Liver (tissue), 9 donors: ENCODE data around the gene MARK3. TPM values are rescaled to one million over a fixed set of nuclear protein-coding genes. Genes with fewer than 3 reads are reported as not detected.

ENCODE experiments used
- DNase-seq: peaks from one replicate; pipeline ENCODE4 v3.0.0-alpha.2; 2017; ENCODE audit warnings: low spot score
- H3K27ac ChIP-seq, 2 donors: one replicate each; pipeline ENCODE4 v1.7.0; 2013; ENCODE audit warnings: inconsistent platforms in 2 of 2, low read length in 2 of 2, control low read depth in 1 of 2, low read depth in 1 of 2, mild to moderate bottlenecking in 1 of 2
- H3K27me3 ChIP-seq, 4 donors: one replicate each; pipeline versions ENCODE4 v1.6.1 to v1.7.0; 2013; ENCODE audit warnings: low read length in 3 of 4, inconsistent platforms in 1 of 4, mild to moderate bottlenecking in 1 of 4, moderate library complexity in 1 of 4; ENCODE audit not compliant: control insufficient read depth in 4 of 4, insufficient read depth in 4 of 4
- H3K36me3 ChIP-seq, 4 donors: one replicate each; pipeline versions ENCODE4 v1.6.1 to v1.7.0; 2013; ENCODE audit warnings: low read length in 3 of 4, mild to moderate bottlenecking in 3 of 4, low read depth in 1 of 4, moderate library complexity in 1 of 4; ENCODE audit not compliant: control insufficient read depth in 4 of 4, insufficient read depth in 3 of 4
- H3K4me1 ChIP-seq, 4 donors: one replicate each; pipeline versions ENCODE4 v1.6.1 to v1.7.0; 2013; ENCODE audit warnings: low read length in 3 of 4, mild to moderate bottlenecking in 3 of 4, moderate library complexity in 1 of 4; ENCODE audit not compliant: control insufficient read depth in 4 of 4, insufficient read depth in 4 of 4
- H3K4me3 ChIP-seq, 3 donors: one replicate each; pipeline versions ENCODE4 v1.6.1 to v1.7.0; 2013; ENCODE audit warnings: low read length in 3 of 3, control low read depth in 1 of 3, low read depth in 1 of 3, mild to moderate bottlenecking in 1 of 3
- H3K9ac ChIP-seq, 2 donors: one replicate each; pipeline ENCODE4 v1.7.0; 2013; ENCODE audit warnings: low read length in 2 of 2, mild to moderate bottlenecking in 2 of 2, moderate library complexity in 2 of 2, control low read depth in 1 of 2, low read depth in 1 of 2
- H3K9me3 ChIP-seq, 4 donors: one replicate each; pipeline versions ENCODE4 v1.6.1 to v1.7.0; 2013; ENCODE audit warnings: low read length in 3 of 4; ENCODE audit not compliant: control insufficient read depth in 4 of 4
- FOXA1 ChIP-seq: IDR thresholded peaks from 2 replicates; pipeline ENCODE4 v1.6.1; 2016; ENCODE audit warnings: antibody characterized with exemption
- FOXA2 ChIP-seq: IDR thresholded peaks from 2 replicates; pipeline ENCODE4 v1.6.1; 2016; ENCODE audit warnings: antibody characterized with exemption
- GABPA ChIP-seq, 2 donors: IDR thresholded peaks in 1 of 2; conservative IDR thresholded peaks in 1 of 2; 2 replicates each; pipeline ENCODE4 v1.6.1; 2016; ENCODE audit warnings: antibody characterized with exemption in 2 of 2, mild to moderate bottlenecking in 1 of 2, moderate library complexity in 1 of 2
- HNF4A ChIP-seq, 2 donors: conservative IDR thresholded peaks; 2 replicates each; pipeline ENCODE4 v1.6.1; 2016; ENCODE audit warnings: antibody characterized with exemption in 2 of 2, mild to moderate bottlenecking in 2 of 2
- NR2F2 ChIP-seq: IDR thresholded peaks from 2 replicates; pipeline ENCODE4 v1.6.1; 2016; ENCODE audit warnings: antibody characterized with exemption
- RAD21 ChIP-seq, 2 donors: IDR thresholded peaks; 2 replicates each; pipeline ENCODE4 v1.6.1; 2016; ENCODE audit warnings: antibody characterized with exemption in 2 of 2, mild to moderate bottlenecking in 2 of 2
- SP1 ChIP-seq: IDR thresholded peaks from 2 replicates; pipeline ENCODE4 v1.6.1; 2018; ENCODE audit warnings: antibody characterized with exemption, mild to moderate bottlenecking
- TAF1 ChIP-seq: conservative IDR thresholded peaks from 2 replicates; pipeline ENCODE4 v1.6.1; 2016; ENCODE audit warnings: antibody characterized with exemption, mild to moderate bottlenecking
- YY1 ChIP-seq: IDR thresholded peaks from 2 replicates; pipeline ENCODE4 v1.6.1; 2016; ENCODE audit warnings: antibody characterized with exemption, mild to moderate bottlenecking
- WGBS: extraction: QIAGEN DNeasy Blood & Tissue Kit; methylation state at CpG from one replicate; pipeline ENCODE4 v1.1.7; 2013; 5-methylcytosine and 5-hydroxymethylcytosine counted together
- polyA plus RNA-seq, 2 donors: library from polyadenylated mRNA; stranded (reverse) in 1 of 2; unstranded in 1 of 2; fragments of 200-250 nt in 1 of 2; fragments of >200 nt in 1 of 2; fragmentation: Nextera tagmentation in 1 of 2; extraction: Ambion mirVana in 1 of 2; gene quantifications; one replicate each; pipeline versions ENCODE4 v1.2.1 to v1.2.3, GENCODE V29; 2013 to 2015
- total RNA-seq, 2 donors: library from RNA; depleted of rRNA; stranded (reverse); fragments of >200 nt; gene quantifications; one replicate each; pipeline ENCODE4 v1.2.3, GENCODE V29; 2014
- TF ChIP-seq, protein P1 (sequence below): IDR thresholded peaks from 2 replicates; pipeline ENCODE4 v1.6.1; 2016; ENCODE audit warnings: antibody characterized with exemption
- TF ChIP-seq, protein P2 (sequence below): IDR thresholded peaks from 2 replicates; pipeline ENCODE4 v1.6.1; 2016; ENCODE audit warnings: antibody characterized with exemption
- TF ChIP-seq, protein P3 (sequence below): fragments of 150-350 bp; IDR thresholded peaks from 2 replicates; pipeline ENCODE4 v1.5.1; 2017; ENCODE audit warnings: improper control_type of control experiment, low read depth, low read length; ENCODE audit not compliant: missing input control
- donor health status: healthy.
- donor health status: healthy.
- donor health status: healthy.
- donor health status: healthy.
- donor health status: healthy.

The MARK3 gene
- total and polyA plus RNA-seq, 4 donors, result 14.1 to 86.0 (median 33.0) TPM

DNA sequence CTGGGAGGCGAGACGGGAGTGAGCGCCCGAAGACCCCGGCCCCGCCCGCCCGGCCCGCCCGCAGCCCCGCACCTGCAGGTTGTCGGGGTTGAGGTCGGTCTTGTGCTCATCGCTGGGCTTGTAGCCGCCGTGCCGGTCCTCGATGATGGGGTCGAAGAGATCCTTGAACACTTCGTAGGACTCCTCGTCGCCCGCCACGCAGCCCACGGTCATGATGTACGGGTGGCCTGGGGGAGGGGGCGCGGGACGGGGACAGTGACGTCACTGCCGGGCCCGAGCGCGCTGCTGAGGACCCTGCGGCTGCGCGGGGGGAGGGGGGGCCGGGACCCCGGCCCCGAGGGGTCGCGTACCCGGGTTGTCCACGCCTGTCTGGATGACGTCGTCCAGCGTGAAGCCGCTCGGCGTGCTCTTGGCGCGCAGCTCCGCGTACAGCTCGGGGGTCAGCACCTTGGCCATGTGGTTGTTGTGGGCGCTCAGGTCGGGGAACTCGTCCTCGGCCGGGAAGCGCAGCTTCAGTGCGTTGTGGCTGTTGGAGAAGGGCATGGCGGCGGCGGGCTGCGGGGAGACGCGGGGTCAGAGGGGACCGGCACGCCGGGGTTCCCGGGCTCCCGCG, 136.8 kb downstream of the MARK3 start:
- Histone ChIP-seq H3K9me3 (no peaks in the 10 kb centered on the region), H3K27ac (peak overlapping the region in 1 of 2 donors; percentile 12), H3K4me1 (peaks cover 20 to 66% (median 32%) of the 10 kb centered on the region in 4 donors), H3K4me3 (peak overlapping the region in 1 of 3 donors; percentile 51), H3K9ac (no peak overlapping the region), H3K36me3 (no peaks in the 10 kb centered on the region), H3K27me3 (no peaks in the 10 kb centered on the region)
- 4% methylated on average over 74 of the region's 74 CpGs for WGBS
- DNase-seq, result no peak
- TF ChIP-seq, protein P1, sequence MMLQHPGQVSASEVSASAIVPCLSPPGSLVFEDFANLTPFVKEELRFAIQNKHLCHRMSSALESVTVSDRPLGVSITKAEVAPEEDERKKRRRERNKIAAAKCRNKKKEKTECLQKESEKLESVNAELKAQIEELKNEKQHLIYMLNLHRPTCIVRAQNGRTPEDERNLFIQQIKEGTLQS, result no peak
- TF ChIP-seq YY1, result no peak
- TF ChIP-seq RAD21 (IDR thresholded peaks at IDR 0.05), result no peak
- TF ChIP-seq FOXA2, result no peak
- no peak for TF ChIP-seq GABPA (IDR thresholded peaks at IDR 0.05 in 1 of 2, conservative IDR thresholded peaks at IDR 0.05 in 1 of 2)
- TF ChIP-seq, protein P2, sequence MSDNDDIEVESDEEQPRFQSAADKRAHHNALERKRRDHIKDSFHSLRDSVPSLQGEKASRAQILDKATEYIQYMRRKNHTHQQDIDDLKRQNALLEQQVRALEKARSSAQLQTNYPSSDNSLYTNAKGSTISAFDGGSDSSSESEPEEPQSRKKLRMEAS, result no peak
- TF ChIP-seq HNF4A (conservative IDR thresholded peaks at IDR 0.05), result no peak
- no peak for TF ChIP-seq NR2F2
- TF ChIP-seq FOXA1, result no peak
- TF ChIP-seq SP1, result no peak

DNA sequence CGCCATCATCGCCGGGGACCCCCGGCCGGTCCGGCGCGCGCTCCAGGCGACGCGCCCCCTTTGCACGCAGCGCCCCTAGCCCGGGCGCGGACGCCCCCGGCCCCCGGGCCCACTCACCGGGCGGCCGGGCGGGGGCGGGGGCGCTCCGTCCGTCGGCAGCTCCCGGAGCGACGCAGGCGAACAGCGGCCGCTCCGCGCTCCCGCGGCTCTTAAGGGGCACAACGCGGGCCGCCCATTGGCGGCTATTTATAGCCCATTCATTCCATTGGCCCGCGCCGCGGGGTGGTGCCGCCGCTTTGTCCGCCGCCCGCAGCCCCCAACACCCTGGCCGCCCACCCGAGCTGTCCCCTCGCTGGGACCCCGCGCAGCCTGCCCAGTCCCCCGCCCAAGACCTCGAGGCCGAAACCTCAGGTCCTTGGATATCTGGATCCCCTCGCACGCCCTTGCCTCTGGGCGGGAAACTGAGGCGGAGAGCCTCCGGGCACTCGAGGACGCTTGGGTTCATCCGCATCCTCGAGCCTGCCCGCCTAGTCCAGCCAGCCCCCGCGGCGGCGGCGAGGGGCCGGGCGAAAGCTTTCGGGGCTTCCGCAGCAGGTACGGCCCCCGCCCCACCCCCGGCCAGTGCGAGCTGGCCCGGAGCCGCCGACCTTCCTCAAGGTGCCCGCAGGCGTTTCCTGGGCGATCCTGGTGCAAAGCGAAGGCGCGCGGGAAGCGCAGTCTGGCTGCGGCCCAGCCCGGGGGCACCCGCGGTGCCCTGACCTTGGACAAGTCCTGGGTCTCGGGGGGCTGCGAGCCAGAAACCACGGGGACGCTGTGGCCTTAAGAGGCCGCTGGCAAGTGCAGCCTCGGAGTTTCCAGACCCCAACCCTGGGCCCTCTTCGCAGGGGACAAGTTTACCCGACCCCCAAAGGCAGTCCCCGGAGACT, 137.7 kb downstream of the MARK3 start, which contains the start of gene CKB:
TSS of gene CKB (minus strand) at position 182 of the 926 bp plus-strand sequence. CDS start 337 bp downstream, outside the sequence.
- WGBS, result 8% methylated on average over 107 of the region's 107 CpGs
- Histone ChIP-seq H3K9me3 (no peaks in the 10 kb centered on the region), H3K27ac (peak within 1 kb of the TSS in 1 of 2 donors; percentile 12), H3K4me1 (peaks cover 21 to 74% (median 33%) of the 10 kb centered on the region in 4 donors), H3K27me3 (no peaks in the 10 kb centered on the region), H3K36me3 (no peaks in the 10 kb centered on the region), H3K4me3 (peak within 1 kb of the TSS in 1 of 3 donors; percentile 51), H3K9ac (no peak within 1 kb of the TSS)
- no peak for TF ChIP-seq FOXA1
- TF ChIP-seq, protein P1, result no peak
- TF ChIP-seq HNF4A (conservative IDR thresholded peaks at IDR 0.05), result no peak
- TF ChIP-seq GABPA (IDR thresholded peaks at IDR 0.05 in 1 of 2, conservative IDR thresholded peaks at IDR 0.05 in 1 of 2), result no peak
- TF ChIP-seq, protein P3, sequence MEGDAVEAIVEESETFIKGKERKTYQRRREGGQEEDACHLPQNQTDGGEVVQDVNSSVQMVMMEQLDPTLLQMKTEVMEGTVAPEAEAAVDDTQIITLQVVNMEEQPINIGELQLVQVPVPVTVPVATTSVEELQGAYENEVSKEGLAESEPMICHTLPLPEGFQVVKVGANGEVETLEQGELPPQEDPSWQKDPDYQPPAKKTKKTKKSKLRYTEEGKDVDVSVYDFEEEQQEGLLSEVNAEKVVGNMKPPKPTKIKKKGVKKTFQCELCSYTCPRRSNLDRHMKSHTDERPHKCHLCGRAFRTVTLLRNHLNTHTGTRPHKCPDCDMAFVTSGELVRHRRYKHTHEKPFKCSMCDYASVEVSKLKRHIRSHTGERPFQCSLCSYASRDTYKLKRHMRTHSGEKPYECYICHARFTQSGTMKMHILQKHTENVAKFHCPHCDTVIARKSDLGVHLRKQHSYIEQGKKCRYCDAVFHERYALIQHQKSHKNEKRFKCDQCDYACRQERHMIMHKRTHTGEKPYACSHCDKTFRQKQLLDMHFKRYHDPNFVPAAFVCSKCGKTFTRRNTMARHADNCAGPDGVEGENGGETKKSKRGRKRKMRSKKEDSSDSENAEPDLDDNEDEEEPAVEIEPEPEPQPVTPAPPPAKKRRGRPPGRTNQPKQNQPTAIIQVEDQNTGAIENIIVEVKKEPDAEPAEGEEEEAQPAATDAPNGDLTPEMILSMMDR, result no peak
- TF ChIP-seq, protein P2, result no peak
- TF ChIP-seq TAF1, result no peak
- DNase-seq, result no peak
